Osteocyte (in vitro differentiated cells): Measurements from ENCODE around the gene ATG12. TPM values are rescaled to one million over a fixed set of nuclear protein-coding genes. Genes with fewer than 3 reads are reported as not detected.
A peak's percentile ranks its signal among the peaks of the same experiment; 100 is the strongest.

Experiments
- DNase-seq: peaks from one replicate; pipeline ENCODE4 v3.0.0; 2021; ENCODE audit warnings: mixed read lengths; ENCODE audit not compliant: unreplicated experiment; ENCODE audit errors: extremely low spot score
- H3K27ac Mint-ChIP-seq: one replicate; pipeline ENCODE4 v1.8.0; 2021; ENCODE audit warnings: mild to moderate bottlenecking, mixed read lengths; ENCODE audit not compliant: unreplicated experiment
- H3K27me3 Mint-ChIP-seq: one replicate; pipeline ENCODE4 v1.8.0; 2021; ENCODE audit warnings: mixed read lengths; ENCODE audit not compliant: unreplicated experiment
- H3K36me3 Mint-ChIP-seq: one replicate; pipeline ENCODE4 v1.8.0; 2021; ENCODE audit warnings: mixed read lengths; ENCODE audit not compliant: unreplicated experiment
- H3K4me1 Mint-ChIP-seq: one replicate; pipeline ENCODE4 v1.8.0; 2021; ENCODE audit warnings: mixed read lengths; ENCODE audit not compliant: unreplicated experiment
- H3K4me3 Mint-ChIP-seq: one replicate; pipeline ENCODE4 v1.8.0; 2021; ENCODE audit warnings: mild to moderate bottlenecking, moderate library complexity, mixed read lengths; ENCODE audit not compliant: unreplicated experiment
- H3K9me3 Mint-ChIP-seq: one replicate; pipeline ENCODE4 v1.8.0; 2021; ENCODE audit warnings: mixed read lengths; ENCODE audit not compliant: unreplicated experiment
- total RNA-seq: library from RNA; stranded (reverse); gene quantifications from 2 replicates; pipeline ENCODE4 v1.2.1, GENCODE V29; 2021
- TF ChIP-seq, protein P1 (sequence below): fragments of 200-600 bp; sonication (generic); IDR thresholded peaks from 2 replicates; pipeline ENCODE4 v1.5.0; 2021; ENCODE audit warnings: antibody characterized with exemption, mild to moderate bottlenecking, moderate library complexity

Gene ATG12
- total RNA-seq, 1 donor from 2014 or later: 51.2 TPM

DNA sequence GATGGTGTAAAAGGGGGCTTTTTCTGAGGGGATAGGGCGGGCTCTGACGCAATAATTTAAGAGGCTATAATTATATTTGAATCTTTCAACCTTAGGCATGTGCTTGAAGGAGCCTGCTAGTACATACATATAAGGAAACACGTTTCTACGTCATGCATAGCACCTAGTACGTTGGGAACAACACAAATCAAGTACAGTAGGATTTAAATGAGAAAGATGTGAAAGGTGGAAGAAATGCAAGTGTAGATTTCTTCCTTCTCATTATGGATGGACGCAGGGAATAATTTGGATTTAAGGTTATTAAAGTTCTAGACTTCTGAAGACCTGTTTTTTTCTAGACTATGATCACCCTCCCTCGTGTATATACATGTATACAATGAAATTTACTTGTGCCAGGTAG, 24.0 kb downstream of the ATG12 start:
- Mint-ChIP-seq H3K9me3 (no peaks in the 10 kb centered on the region), H3K4me3 (no peak overlapping the region), H3K27ac (no peak overlapping the region), H3K36me3 (peaks cover 2% of the 10 kb centered on the region), H3K4me1 (peaks cover 12% of the 10 kb centered on the region), H3K27me3 (peaks cover 44% of the 10 kb centered on the region)
- TF ChIP-seq, protein P1, sequence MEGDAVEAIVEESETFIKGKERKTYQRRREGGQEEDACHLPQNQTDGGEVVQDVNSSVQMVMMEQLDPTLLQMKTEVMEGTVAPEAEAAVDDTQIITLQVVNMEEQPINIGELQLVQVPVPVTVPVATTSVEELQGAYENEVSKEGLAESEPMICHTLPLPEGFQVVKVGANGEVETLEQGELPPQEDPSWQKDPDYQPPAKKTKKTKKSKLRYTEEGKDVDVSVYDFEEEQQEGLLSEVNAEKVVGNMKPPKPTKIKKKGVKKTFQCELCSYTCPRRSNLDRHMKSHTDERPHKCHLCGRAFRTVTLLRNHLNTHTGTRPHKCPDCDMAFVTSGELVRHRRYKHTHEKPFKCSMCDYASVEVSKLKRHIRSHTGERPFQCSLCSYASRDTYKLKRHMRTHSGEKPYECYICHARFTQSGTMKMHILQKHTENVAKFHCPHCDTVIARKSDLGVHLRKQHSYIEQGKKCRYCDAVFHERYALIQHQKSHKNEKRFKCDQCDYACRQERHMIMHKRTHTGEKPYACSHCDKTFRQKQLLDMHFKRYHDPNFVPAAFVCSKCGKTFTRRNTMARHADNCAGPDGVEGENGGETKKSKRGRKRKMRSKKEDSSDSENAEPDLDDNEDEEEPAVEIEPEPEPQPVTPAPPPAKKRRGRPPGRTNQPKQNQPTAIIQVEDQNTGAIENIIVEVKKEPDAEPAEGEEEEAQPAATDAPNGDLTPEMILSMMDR: no peak
- no peak for DNase-seq

DNA sequence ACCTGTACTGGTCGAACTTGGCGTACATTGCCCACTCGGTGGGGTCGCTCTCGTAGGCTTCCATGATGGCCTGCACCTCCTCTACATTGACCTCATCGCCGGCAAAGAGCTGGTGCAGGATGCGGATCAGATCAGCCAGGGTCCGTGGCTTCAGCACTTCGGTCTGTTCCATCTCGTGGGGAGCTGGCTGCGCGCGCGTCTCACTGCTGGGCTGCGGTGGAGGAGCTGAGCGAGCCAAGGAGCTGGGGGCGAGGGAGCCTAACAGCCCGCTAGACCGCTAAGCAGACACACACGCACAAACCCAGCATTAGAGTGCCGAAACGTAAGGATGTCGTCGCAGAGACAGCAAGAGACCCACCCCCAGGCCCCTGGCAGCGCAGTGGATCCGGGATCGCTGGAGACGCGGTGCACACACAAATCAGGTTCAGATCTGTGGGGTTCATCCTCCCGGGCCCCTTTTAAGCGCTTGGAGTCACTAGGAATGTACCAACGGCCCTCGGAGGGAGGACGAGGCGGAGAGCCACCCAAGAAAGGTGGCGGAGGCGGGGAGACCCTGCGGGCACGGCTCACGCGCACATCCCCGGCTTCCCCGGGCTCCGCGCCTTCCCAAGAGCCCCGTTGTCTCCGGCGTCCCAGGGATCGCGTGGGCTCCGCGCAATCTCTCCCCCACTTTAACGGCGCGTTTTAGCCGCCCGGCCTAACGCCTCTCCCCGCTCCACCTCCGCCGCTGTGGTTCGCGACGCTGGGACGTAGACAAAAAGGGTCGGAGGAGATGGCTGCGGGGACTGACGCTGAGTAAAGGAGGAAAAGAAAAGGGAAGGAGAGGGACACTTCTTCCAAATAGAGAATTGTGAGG, 24.9 kb downstream of the ATG12 start, which contains the start of gene CDO1:
Gene CDO1 (minus strand): TSS at position 434 of the 856 bp plus-strand sequence. CDS start 262 bp downstream, at position 172.
- TF ChIP-seq, protein P1: no peak
- Mint-ChIP-seq H3K9me3 (no peaks in the 10 kb centered on the region), H3K4me3 (peak within 1 kb of the TSS; percentile 90), H3K36me3 (peaks cover 2% of the 10 kb centered on the region), H3K27ac (peak within 1 kb of the TSS; percentile 87), H3K4me1 (peaks cover 13% of the 10 kb centered on the region), H3K27me3 (peaks cover 44% of the 10 kb centered on the region)
- DNase-seq: peak; percentile 87

DNA sequence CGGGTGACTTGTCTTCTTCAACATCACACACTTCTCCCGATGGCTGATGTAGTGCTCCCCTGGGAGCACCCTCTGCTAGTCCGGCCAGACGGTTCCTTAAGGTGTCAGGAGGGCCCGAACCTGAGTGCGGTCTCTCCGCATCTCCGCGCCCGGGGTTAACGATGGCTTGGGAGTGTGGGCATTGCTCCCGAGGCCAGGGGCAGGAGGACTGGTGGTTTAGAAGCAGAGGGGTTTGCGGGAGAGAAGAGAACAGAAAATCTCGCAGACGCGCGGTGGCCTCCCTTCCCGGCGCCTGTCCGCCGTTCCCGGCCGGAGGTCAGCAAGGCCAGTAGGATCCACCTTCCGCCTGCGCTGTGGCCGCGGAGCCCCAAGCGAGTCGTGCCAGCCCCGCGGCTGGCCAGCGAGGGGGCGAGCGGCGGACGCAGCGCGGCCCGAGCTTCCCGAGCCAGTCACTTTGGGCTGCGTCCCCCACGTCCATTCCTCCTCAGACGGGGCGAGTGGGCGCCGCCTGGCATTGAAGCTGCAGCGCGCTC, 25.6 kb downstream of the ATG12 start:
- no peak for DNase-seq
- H3K36me3 Mint-ChIP-seq: peaks cover 2% of the 10 kb centered on the region
- peaks cover 41% of the 10 kb centered on the region for H3K27me3 Mint-ChIP-seq
- peak overlapping the region; percentile 90 for H3K4me3 Mint-ChIP-seq
- TF ChIP-seq, protein P1: no peak
- peaks cover 19% of the 10 kb centered on the region for H3K4me1 Mint-ChIP-seq
- no peak overlapping the region for H3K27ac Mint-ChIP-seq
- H3K9me3 Mint-ChIP-seq: no peaks in the 10 kb centered on the region

DNA sequence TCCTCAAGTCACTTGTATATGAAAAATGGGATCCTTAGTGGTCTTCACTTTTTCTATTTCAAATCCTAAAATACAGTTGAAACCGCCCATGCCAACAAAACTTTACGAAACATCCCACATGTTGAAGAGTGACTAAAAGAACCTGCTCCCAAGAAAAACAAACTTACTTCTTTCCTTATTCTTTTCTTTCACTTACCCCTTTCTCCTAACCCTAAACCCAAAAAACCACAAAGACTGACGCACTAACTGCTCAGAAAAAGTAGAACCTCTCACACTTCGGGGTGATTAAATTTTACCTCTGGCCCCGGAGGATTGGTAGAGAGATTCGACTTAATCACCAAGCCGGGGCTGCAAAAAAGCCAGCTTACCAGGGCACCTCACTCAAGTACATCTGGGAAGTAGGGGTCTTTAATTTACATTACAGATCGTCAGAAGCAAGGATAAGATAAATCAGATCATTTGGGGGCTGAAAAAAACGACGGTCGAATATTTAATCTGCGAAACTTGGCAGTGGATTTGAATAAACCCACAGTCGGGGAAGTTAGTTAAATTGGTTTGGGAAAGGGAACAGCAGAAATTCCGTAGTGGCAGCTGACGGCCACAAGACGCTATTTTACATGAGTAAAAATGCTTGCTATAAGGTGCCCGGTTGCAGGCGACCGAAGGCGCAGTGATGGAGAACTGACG, 26.2 kb downstream of the ATG12 start:
- Mint-ChIP-seq H3K36me3 (peaks cover 2% of the 10 kb centered on the region), H3K27me3 (peaks cover 38% of the 10 kb centered on the region), H3K27ac (no peak overlapping the region), H3K4me3 (peak overlapping the region; percentile 73), H3K4me1 (peaks cover 24% of the 10 kb centered on the region), H3K9me3 (no peaks in the 10 kb centered on the region)
- DNase-seq: no peak
- TF ChIP-seq, protein P1: no peak

DNA sequence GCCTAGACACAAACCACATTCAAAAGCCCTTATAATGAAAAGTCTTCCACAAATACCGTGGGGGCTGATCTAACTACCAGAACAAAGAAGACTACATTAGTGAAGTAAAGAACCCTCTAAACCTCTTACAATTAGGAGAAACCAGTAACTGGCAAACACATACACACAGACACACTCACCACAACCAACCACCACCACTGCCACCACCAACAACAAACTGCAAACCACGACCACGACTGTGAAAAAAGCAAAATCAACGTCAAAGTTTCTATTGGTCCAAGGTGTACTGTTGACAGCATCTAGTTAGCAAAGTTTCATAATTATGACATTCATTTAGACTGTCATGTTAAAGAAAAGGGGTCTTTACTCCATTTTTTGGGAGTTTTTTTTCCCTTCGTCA, 27.6 kb downstream of the ATG12 start:
- no peak for DNase-seq
- Mint-ChIP-seq H3K27me3 (peaks cover 31% of the 10 kb centered on the region), H3K4me1 (peaks cover 24% of the 10 kb centered on the region), H3K36me3 (peaks cover 2% of the 10 kb centered on the region), H3K4me3 (no peak overlapping the region), H3K27ac (no peak overlapping the region), H3K9me3 (no peaks in the 10 kb centered on the region)
- TF ChIP-seq, protein P1: no peak
